GM12878 (cell line): ENCODE data around the gene TACC2. TPM values are rescaled to one million over a fixed set of nuclear protein-coding genes. Genes with fewer than 3 reads are reported as not detected.
A peak's percentile ranks its signal among the peaks of the same experiment; 100 is the strongest.

Experiments used
- ATAC-seq: fragments of 200-7000 bp; cut with Tn5 transposase; 3 replicates; pipeline ENCODE4 v1.9.1; 2020; ENCODE audit warnings: mild to moderate bottlenecking, moderate library complexity
- BruUV-seq: library from RNA; stranded (reverse); fragments of 400-500 nt; replicated peaks from 2 replicates; lab custom pipeline; 2021; lab: Mats Ljungman, UMichigan
- CTCF ChIA-PET: fragments of 300-600 bp; sonication (Branson Sonifier 250); formaldehyde crosslinking; extraction: SDS; loops from one replicate; lab custom pipeline; 2021; ENCODE audit warnings: inconsistent platforms; lab: Yijun Ruan, JAX
- POLR2A ChIA-PET: fragments of 350-600 bp; formaldehyde crosslinking; extraction: SDS; loops from one replicate; lab custom pipeline; 2021; ENCODE audit warnings: inconsistent platforms; lab: Charles Lee
- RAD21 ChIA-PET: fragments of 300-600 bp; sonication (Branson Sonifier 250); formaldehyde crosslinking; loops from one replicate; lab custom pipeline; 2023; ENCODE audit warnings: antibody characterized with exemption; ENCODE audit not compliant: unreplicated experiment; lab: Charles Lee
- SMC1A ChIA-PET: fragments of 300-600 bp; sonication (Branson Sonifier 250); formaldehyde crosslinking; loops from one replicate; lab custom pipeline; 2023; ENCODE audit not compliant: unreplicated experiment, uncharacterized antibody; lab: Charles Lee
- DNase-seq: peaks from one replicate; pipeline ENCODE4 v3.0.0-alpha.2; 2011; ENCODE audit warnings: low read depth, low spot score
- FAIRE-seq: peaks from 3 replicates; lab custom pipeline; 2011; peaks lifted over from hg19 to GRCh38; lab: Jason Lieb, UNC
- H2AFZ ChIP-seq: 2 replicates; pipeline ENCODE4 v1.6.0; 2011; ENCODE audit warnings: low read depth, low read length, control low read depth; ENCODE audit not compliant: control insufficient read depth
- H3K27ac ChIP-seq: 2 replicates; pipeline ENCODE4 v1.5.1; 2011; ENCODE audit warnings: control low read depth; ENCODE audit not compliant: control insufficient read depth, insufficient read depth
- H3K27me3 ChIP-seq, 2 experiments: replicated peaks in 1 of 2; 2 replicates each; pipeline versions ENCODE4 v1.6.0 to v1.6.1; 2011; ENCODE audit warnings: low read length in 1 of 2; ENCODE audit not compliant: control insufficient read depth in 2 of 2, insufficient read depth in 2 of 2
- H3K36me3 ChIP-seq, 2 experiments: 2 replicates each; pipeline ENCODE4 v1.5.1; 2011; ENCODE audit warnings: low read length in 1 of 2; ENCODE audit not compliant: control insufficient read depth in 2 of 2, insufficient read depth in 2 of 2
- H3K4me1 ChIP-seq: 2 replicates; pipeline ENCODE4 v1.6.1; 2011; ENCODE audit warnings: mild to moderate bottlenecking, low read length, moderate library complexity, mixed read lengths; ENCODE audit not compliant: control insufficient read depth, insufficient read depth
- H3K4me2 ChIP-seq: 2 replicates; pipeline ENCODE4 v1.6.0; 2011; ENCODE audit warnings: control low read depth; ENCODE audit not compliant: control insufficient read depth, insufficient read depth
- H3K4me3 ChIP-seq: fragments of 200-600 bp; sonication (generic); 2 replicates; pipeline ENCODE4 v1.5.1; 2016
- H3K79me2 ChIP-seq: 2 replicates; pipeline ENCODE4 v1.6.0; 2011; ENCODE audit warnings: low read length; ENCODE audit not compliant: control insufficient read depth, insufficient read depth
- H3K9ac ChIP-seq: 2 replicates; pipeline ENCODE4 v1.8.0; 2011; ENCODE audit warnings: low read length, control low read depth, mixed read lengths; ENCODE audit not compliant: control insufficient read depth, insufficient read depth
- H3K9me3 ChIP-seq: replicated peaks from 3 replicates; pipeline ENCODE4 v1.5.1; 2011; ENCODE audit warnings: mild to moderate bottlenecking, low read length; ENCODE audit not compliant: control insufficient read depth, insufficient read depth
- H4K20me1 ChIP-seq: 2 replicates; pipeline ENCODE4 v1.6.0; 2011; ENCODE audit not compliant: control insufficient read depth, insufficient read depth
- ASH2L ChIP-seq: fragments of 300-600, 200-600 bp; sonication (generic); IDR thresholded peaks from 2 replicates; pipeline ENCODE4 v1.6.1; 2017; ENCODE audit warnings: low read depth, mild to moderate bottlenecking, borderline replicate concordance
- CBX3 ChIP-seq: fragments of 200-600 bp; sonication (generic); IDR thresholded peaks from 2 replicates; pipeline ENCODE4 v1.6.1; 2016; ENCODE audit warnings: low read depth, borderline replicate concordance
- DPF2 ChIP-seq: fragments of 450-650 bp; IDR thresholded peaks from 2 replicates; pipeline ENCODE4 v1.6.1; 2017; ENCODE audit warnings: mild to moderate bottlenecking
- EED ChIP-seq: sonication (generic); IDR thresholded peaks from 2 replicates; pipeline ENCODE4 v1.6.1; 2016; ENCODE audit warnings: antibody characterized with exemption, low read depth
- IKZF1 ChIP-seq: fragments of 450-650 bp; conservative IDR thresholded peaks from 2 replicates; pipeline ENCODE4 v1.6.1; 2017; ENCODE audit warnings: antibody characterized with exemption, mild to moderate bottlenecking
- MTA2 ChIP-seq: fragments of 450-650 bp; IDR thresholded peaks from 2 replicates; pipeline ENCODE4 v1.6.1; 2016; ENCODE audit warnings: low read depth, mild to moderate bottlenecking, moderate library complexity
- NFYB ChIP-seq: IDR thresholded peaks from 2 replicates; pipeline ENCODE4 v1.6.1; 2011; ENCODE audit warnings: low read depth, mild to moderate bottlenecking, low read length, improper control_type of control experiment, moderate library complexity; ENCODE audit not compliant: insufficient read depth
- POLR2AphosphoS5 ChIP-seq: IDR thresholded peaks from 2 replicates; pipeline ENCODE4 v1.6.1; 2011; ENCODE audit warnings: mild to moderate bottlenecking, low read length, inconsistent platforms
- RUNX3 ChIP-seq: IDR thresholded peaks from 2 replicates; pipeline ENCODE4 v1.6.1; 2012; ENCODE audit warnings: low read length, inconsistent platforms
- SIX5 ChIP-seq: IDR thresholded peaks from 2 replicates; pipeline ENCODE4 v1.6.1; 2011; ENCODE audit warnings: mild to moderate bottlenecking, low read depth, low read length, moderate library complexity; ENCODE audit not compliant: severe bottlenecking
- SMARCA5 ChIP-seq: fragments of 450-650 bp; IDR thresholded peaks from 2 replicates; pipeline ENCODE4 v1.6.1; 2017; ENCODE audit warnings: mild to moderate bottlenecking
- TAF1 ChIP-seq: IDR thresholded peaks from 2 replicates; pipeline ENCODE4 v1.6.1; 2011; ENCODE audit warnings: mild to moderate bottlenecking, low read depth, low read length, borderline replicate concordance
- TCF3 ChIP-seq: IDR thresholded peaks from 2 replicates; pipeline ENCODE4 v1.6.1; 2012; ENCODE audit warnings: low read depth, mild to moderate bottlenecking, low read length, borderline replicate concordance; ENCODE audit not compliant: insufficient read depth
- YY1 ChIP-seq: IDR thresholded peaks from 2 replicates; pipeline ENCODE4 v1.6.1; 2011; ENCODE audit warnings: low read depth, mild to moderate bottlenecking, low read length
- ZNF24 ChIP-seq: fragments of 450-650 bp; IDR thresholded peaks from 2 replicates; pipeline ENCODE4 v1.6.1; 2017; ENCODE audit warnings: antibody characterized with exemption, mild to moderate bottlenecking
- ZNF622 ChIP-seq: fragments of 450-650 bp; IDR thresholded peaks from 2 replicates; pipeline ENCODE4 v1.6.1; 2017; ENCODE audit warnings: mild to moderate bottlenecking, inconsistent platforms
- ZSCAN29 ChIP-seq: fragments of 450-650 bp; IDR thresholded peaks from 2 replicates; pipeline ENCODE4 v1.6.1; 2017; ENCODE audit warnings: mild to moderate bottlenecking, moderate library complexity
- WGBS: methylation state at CpG from one replicate; pipeline ENCODE4 v1.1.6; 2016; ENCODE audit warnings: low lambda C conversion rate; ENCODE audit not compliant: insufficient replicate concordance, insufficient coverage; ENCODE audit errors: missing lambda C conversion rate; 5-methylcytosine and 5-hydroxymethylcytosine counted together
- in situ Hi-C: fragments of 300-500 bp; cut with MboI; formaldehyde crosslinking; loops from 9 replicates; pipeline ENCODE4 v1.14.3; 2018; ENCODE audit warnings: mixed read lengths
- intact Hi-C: fragments of 100-400 bp; cut with micrococcal nuclease; formaldehyde crosslinking; loops from one replicate; pipeline ENCODE4 v1.14.2; 2022; ENCODE audit not compliant: unreplicated experiment
- polyA plus RNA-seq, 11 experiments: library from polyadenylated mRNA; depleted of rRNA in 4 of 11; unstranded in 6 of 11; stranded (reverse) in 5 of 11; fragments of >200 nt; fragmentation: Nextera tagmentation in 4 of 11; fragmentation: Illumina TruSeq in 1 of 11; extraction: Ambion mirVana in 4 of 11; extraction: Trizol in 1 of 11; gene quantifications; 1 replicate in 1 of 11; 2 replicates in 10 of 11; pipeline versions ENCODE4 v1.2.1 to v1.2.3, GENCODE V29; 2011 to 2016; ENCODE audit warnings: inconsistent platforms in 2 of 11, missing spikeins in 2 of 11, low read depth in 1 of 11
- total RNA-seq, 4 experiments: library from RNA; depleted of rRNA in 3 of 4; stranded (reverse); fragments of >200 nt in 3 of 4; fragmentation: Illumina TruSeq in 1 of 4; extraction: Trizol in 1 of 4; gene quantifications; 2 replicates each; pipeline versions ENCODE4 v1.2.1 to v1.2.3, GENCODE V29; 2013 to 2021
- TF ChIP-seq, protein P1 (sequence below): fragments of 450-650 bp; conservative IDR thresholded peaks from 2 replicates; pipeline ENCODE4 v1.6.1; 2017; ENCODE audit warnings: mild to moderate bottlenecking, moderate library complexity
- TF ChIP-seq, protein P2 (sequence below): IDR thresholded peaks from 2 replicates; pipeline ENCODE4 v1.6.1; 2012; ENCODE audit warnings: low read depth, low read length, improper control_type of control experiment

The TACC2 gene
- total and polyA plus RNA-seq, 10 of the 15 experiments (the other 5 are each of a cell fraction or from before 2014, with no cell fraction given), result 0.07 to 0.64 (median 0.13) TPM; not detected in 5

DNA sequence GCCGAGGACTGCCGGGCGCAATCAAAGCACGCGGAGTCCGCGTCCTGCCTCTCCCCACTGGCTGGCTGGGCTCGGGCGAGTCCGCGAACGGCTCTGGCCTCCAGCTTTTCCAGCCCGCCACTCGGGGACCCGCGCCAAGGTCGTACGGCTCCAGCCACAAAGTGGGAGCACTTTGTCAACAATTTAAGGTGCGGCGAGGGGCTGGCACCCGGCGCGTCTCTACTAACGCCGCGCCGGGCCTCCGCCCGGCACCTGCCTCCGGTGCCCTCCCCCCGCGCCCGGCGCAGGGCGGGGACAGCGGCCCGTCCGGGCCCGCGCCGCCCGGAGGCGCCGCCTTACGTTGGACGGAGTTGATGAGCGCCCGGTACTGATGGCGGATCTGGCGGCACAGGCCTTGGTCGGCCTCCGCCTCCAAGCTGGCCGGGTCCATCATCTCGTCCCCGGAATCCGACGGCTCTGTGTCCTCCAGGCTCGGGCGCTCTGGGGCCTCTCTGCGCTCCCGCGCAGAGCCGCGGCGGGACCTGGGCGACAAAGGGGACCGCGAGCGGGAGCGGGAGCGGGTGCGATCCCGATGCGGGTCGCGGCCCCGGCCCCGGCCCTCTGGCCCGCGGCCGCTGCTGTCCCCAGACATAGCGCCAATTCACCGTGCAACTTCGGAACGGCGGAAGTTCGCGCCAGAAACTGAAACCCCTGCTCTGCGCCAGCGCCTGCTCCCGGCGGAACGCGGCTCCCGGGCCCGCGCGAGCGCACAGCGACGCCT lies 14.2 kb upstream of the TACC2 start, which contains the start of gene NSMCE4A:
Gene NSMCE4A (minus strand): TSS at position 683 of the 760 bp plus-strand sequence. CDS start 52 bp downstream, at position 631.
- POLR2A ChIA-PET, result interaction anchor here (1.0 to 1.7 kb wide), 2 partner anchors 46 to 57 kb away, joined by 3 read pairs; partner anchors contain the start of gene ATE1
- ATAC-seq (peak; percentile 93), DNase-seq (peak; percentile 5), FAIRE-seq (no peak)
- no peaks in the 10 kb centered on the region for H4K20me1 ChIP-seq
- in situ Hi-C loops, result no loop called here
- peaks cover 5% of the 10 kb centered on the region; the same call in 2 of the 3 replicates for H3K9me3 ChIP-seq
- CTCF ChIA-PET, result interaction anchor here (0.8 kb wide), 2 partner anchors 68 to 74 kb away, joined by 3 read pairs; no protein-coding TSS in a partner anchor
- H3K9ac ChIP-seq, result peak within 1 kb of the TSS; percentile 92
- SMC1A ChIA-PET, result no interaction called here
- peaks cover 2 to 6% of the 10 kb centered on the region in 2 experiments; a peak in 3 of 4 replicates for H3K36me3 ChIP-seq
- H3K4me1 ChIP-seq, result no peaks in the 10 kb centered on the region
- H3K4me3 ChIP-seq, result peak within 1 kb of the TSS; percentile 95
- BruUV-seq, result TSS peak; percentile 67
- RAD21 ChIA-PET, result no interaction called here
- H3K79me2 ChIP-seq, result peaks cover 21% of the 10 kb centered on the region
- H3K27me3 ChIP-seq, result no peaks in the 10 kb centered on the region
- under 1% methylated on average over 96 of the region's 101 CpGs for WGBS
- H3K4me2 ChIP-seq, result peak within 1 kb of the TSS; percentile 80
- intact Hi-C loops, result loop anchor here (2.0 kb wide), 1 partner anchor 46 kb away; the partner anchor contains the start of gene ATE1
- peak within 1 kb of the TSS; percentile 89 for H3K27ac ChIP-seq
- H2AFZ ChIP-seq, result peak within 1 kb of the TSS; percentile 84
- peak; percentile 94 for TF ChIP-seq SMARCA5
- peak; percentile 6; the same call in 1 of the 2 replicates for TF ChIP-seq TCF3
- peak; percentile 89 for TF ChIP-seq IKZF1
- no peak for TF ChIP-seq ZNF622
- TF ChIP-seq TAF1, result peak; percentile 85
- TF ChIP-seq, protein P1, sequence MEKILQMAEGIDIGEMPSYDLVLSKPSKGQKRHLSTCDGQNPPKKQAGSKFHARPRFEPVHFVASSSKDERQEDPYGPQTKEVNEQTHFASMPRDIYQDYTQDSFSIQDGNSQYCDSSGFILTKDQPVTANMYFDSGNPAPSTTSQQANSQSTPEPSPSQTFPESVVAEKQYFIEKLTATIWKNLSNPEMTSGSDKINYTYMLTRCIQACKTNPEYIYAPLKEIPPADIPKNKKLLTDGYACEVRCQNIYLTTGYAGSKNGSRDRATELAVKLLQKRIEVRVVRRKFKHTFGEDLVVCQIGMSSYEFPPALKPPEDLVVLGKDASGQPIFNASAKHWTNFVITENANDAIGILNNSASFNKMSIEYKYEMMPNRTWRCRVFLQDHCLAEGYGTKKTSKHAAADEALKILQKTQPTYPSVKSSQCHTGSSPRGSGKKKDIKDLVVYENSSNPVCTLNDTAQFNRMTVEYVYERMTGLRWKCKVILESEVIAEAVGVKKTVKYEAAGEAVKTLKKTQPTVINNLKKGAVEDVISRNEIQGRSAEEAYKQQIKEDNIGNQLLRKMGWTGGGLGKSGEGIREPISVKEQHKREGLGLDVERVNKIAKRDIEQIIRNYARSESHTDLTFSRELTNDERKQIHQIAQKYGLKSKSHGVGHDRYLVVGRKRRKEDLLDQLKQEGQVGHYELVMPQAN, result peak; percentile 67
- no peak for TF ChIP-seq CBX3
- TF ChIP-seq EED, result peak; percentile 31; the same call in 1 of the 2 replicates
- TF ChIP-seq SIX5, result peak; percentile 32
- TF ChIP-seq ASH2L, result peak; percentile 87; the same call in 1 of the 2 replicates
- TF ChIP-seq ZNF24, result peak; percentile 69; the same call in 1 of the 2 replicates
- peak; percentile 67 for TF ChIP-seq DPF2
- TF ChIP-seq POLR2AphosphoS5, result peak; percentile 63
- TF ChIP-seq RUNX3, result peak; percentile 37; the same call in 1 of the 2 replicates
- TF ChIP-seq ZSCAN29, result peak; percentile 5; the same call in 1 of the 2 replicates
- TF ChIP-seq MTA2, result no peak
- no peak for TF ChIP-seq NFYB
- TF ChIP-seq YY1, result peak; percentile 80
- TF ChIP-seq, protein P2, sequence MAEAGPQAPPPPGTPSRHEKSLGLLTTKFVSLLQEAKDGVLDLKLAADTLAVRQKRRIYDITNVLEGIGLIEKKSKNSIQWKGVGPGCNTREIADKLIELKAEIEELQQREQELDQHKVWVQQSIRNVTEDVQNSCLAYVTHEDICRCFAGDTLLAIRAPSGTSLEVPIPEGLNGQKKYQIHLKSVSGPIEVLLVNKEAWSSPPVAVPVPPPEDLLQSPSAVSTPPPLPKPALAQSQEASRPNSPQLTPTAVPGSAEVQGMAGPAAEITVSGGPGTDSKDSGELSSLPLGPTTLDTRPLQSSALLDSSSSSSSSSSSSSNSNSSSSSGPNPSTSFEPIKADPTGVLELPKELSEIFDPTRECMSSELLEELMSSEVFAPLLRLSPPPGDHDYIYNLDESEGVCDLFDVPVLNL, result 0 out of 2 replicates have a peak, but pooled peaks have one; percentile 33
